ENCODE results near the gene RGL1. TPM values are rescaled to one million over a fixed set of nuclear protein-coding genes. Genes with fewer than 3 reads are reported as not detected.

RGL1 gene
- total RNA-seq, 4 donors from 2014 or later = 12.1 to 13.8 (median 13.0) TPM

DNA sequence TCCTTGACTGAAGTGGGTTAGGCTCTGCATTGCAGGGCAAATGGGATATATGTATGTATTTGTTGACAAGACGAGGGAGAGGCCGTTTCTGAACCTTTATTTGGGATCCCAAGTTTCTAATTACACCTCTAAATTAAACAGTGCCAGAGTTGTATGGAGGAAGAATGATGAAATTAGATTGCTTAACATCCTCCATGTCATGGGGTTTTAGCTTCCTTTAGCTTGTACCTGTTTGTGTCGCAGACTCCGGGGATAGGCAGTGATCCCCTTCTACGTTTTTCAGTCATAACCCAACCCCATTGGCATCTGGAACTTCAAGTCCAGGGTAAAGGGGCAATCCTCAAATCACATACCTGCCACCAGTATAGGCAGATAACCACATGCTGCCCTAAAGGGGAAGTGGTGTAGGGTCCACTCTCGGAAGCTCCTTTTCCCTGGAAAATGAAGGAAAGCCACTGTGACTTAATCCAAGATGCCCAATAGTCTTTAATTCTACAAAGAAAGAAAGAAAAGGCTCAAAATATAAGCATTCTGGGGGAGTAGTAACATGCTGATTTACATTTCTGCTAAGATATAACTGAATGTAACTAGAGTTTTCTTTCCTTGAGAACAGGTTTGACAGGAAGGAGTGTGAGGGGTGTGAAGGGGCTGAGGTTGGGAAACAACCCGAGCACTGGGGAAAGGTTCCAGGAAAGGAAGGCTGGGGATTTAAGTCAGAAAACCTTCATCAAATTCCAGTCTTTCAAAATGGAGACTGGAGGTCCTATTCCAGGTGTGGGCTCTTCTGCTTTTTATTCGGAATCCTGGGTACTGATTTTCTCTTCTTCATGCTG is 77.6 kb downstream of the RGL1 start:
- peaks cover 0 to 3% (median 0%) of the 10 kb centered on the region in 4 donors for H3K36me3 ChIP-seq
- H3K4me1 ChIP-seq = peaks cover 0 to 22% (median 3%) of the 10 kb centered on the region in 4 donors
- in situ Hi-C loops (cut with MboI; ENCODE audit: low pct_ligation_motif_present in 1 of 4, low pct_unique_long_range_greater_than_20kb in 1 of 4, low sequenced_read_pairs in 3 of 4) = no loop called here

DNA sequence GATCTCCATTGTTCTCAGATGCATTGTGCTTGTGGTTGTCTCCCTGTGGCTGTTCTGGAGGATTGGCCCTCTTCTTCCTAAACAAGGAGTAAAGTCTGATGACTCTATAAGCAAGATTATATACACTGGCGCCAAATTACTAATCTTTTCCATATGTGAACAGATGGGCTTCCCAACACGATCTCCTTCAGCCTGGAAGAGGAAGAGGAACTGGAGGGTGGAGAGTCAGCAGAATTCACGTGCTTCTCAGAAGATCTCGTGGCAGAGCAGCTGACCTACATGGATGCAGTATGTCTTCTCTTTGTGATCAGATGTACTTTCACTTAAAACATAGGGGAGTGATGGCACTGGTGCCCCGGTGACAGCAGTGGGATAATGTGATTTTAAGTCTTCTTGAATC is 78.7 kb downstream of the RGL1 start:
- Histone ChIP-seq H3K36me3 (peaks cover 0 to 3% (median 0%) of the 10 kb centered on the region in 4 donors), H3K4me3 (no peak overlapping the region), H3K27ac (peak overlapping the region in 2 of 4 donors; percentile 10 to 28), H3K27me3 (no peaks in the 10 kb centered on the region), H3K4me1 (peaks cover 0 to 33% (median 8%) of the 10 kb centered on the region in 4 donors), H3K9me3 (no peaks in the 10 kb centered on the region)
- in situ Hi-C loops (cut with MboI; ENCODE audit: low pct_ligation_motif_present in 1 of 4, low pct_unique_long_range_greater_than_20kb in 1 of 4, low sequenced_read_pairs in 3 of 4) (no loop called here), intact Hi-C loops (cut with DNase I; ENCODE audit: low total_unique reads) (no loop called here)
- WGBS, 2 donors (ENCODE audit: low coverage in 1 of 2) = 88% methylated on average over 5 of the region's 5 CpGs; no CpG with 5 or more reads in 1 of the 2 donors
- peak; percentile 14 for DNase-seq
- no peak for TF ChIP-seq POLR2A (IDR thresholded peaks at IDR 0.05)
- TF ChIP-seq POLR2AphosphoS5 (IDR thresholded peaks at IDR 0.05) = no peak
- TF ChIP-seq, protein P1, sequence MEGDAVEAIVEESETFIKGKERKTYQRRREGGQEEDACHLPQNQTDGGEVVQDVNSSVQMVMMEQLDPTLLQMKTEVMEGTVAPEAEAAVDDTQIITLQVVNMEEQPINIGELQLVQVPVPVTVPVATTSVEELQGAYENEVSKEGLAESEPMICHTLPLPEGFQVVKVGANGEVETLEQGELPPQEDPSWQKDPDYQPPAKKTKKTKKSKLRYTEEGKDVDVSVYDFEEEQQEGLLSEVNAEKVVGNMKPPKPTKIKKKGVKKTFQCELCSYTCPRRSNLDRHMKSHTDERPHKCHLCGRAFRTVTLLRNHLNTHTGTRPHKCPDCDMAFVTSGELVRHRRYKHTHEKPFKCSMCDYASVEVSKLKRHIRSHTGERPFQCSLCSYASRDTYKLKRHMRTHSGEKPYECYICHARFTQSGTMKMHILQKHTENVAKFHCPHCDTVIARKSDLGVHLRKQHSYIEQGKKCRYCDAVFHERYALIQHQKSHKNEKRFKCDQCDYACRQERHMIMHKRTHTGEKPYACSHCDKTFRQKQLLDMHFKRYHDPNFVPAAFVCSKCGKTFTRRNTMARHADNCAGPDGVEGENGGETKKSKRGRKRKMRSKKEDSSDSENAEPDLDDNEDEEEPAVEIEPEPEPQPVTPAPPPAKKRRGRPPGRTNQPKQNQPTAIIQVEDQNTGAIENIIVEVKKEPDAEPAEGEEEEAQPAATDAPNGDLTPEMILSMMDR (IDR thresholded peaks at IDR 0.05) = no peak
- TF ChIP-seq EP300 (IDR thresholded peaks at IDR 0.05; ENCODE audit: low read depth) = no peak

More for the DNA sequence above, 77.6 kb downstream of the RGL1 start:
- no peaks in the 10 kb centered on the region for H3K27me3 ChIP-seq
- intact Hi-C loops (cut with DNase I; ENCODE audit: low total_unique reads) = no loop called here
- H3K9me3 ChIP-seq = no peaks in the 10 kb centered on the region
- H3K4me3 ChIP-seq = no peak overlapping the region
- DNase-seq = no peak
- peak overlapping the region in 2 of 4 donors; percentile 5 to 28 for H3K27ac ChIP-seq
- TF ChIP-seq EP300 (IDR thresholded peaks at IDR 0.05; ENCODE audit: low read depth) (no peak), POLR2A (IDR thresholded peaks at IDR 0.05) (no peak), POLR2AphosphoS5 (IDR thresholded peaks at IDR 0.05) (no peak)
- TF ChIP-seq, protein P1 (IDR thresholded peaks at IDR 0.05) = no peak
- WGBS, 2 donors (ENCODE audit: low coverage in 1 of 2) = 79 to 80% methylated on average over 6 to 8 of the region's 8 CpGs

DNA sequence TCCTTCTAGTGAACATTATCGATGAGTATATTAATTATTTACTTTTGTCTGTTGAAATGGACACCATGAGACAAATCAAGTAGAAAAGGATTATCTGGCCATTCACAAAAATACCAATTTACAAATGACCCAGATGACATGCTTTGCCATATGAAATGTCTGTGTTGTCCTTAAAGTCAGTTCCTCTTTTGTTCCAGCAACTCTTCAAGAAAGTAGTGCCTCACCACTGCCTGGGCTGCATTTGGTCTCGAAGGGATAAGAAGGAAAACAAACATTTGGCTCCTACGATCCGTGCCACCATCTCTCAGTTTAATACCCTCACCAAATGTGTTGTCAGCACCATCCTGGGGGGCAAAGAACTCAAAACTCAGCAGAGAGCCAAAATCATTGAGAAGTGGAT is 79.6 kb downstream of the RGL1 start:
- H3K36me3 ChIP-seq = peaks cover 0 to 3% (median 0%) of the 10 kb centered on the region in 4 donors
- H3K27me3 ChIP-seq = no peaks in the 10 kb centered on the region
- no peaks in the 10 kb centered on the region for H3K9me3 ChIP-seq
- no peak for TF ChIP-seq POLR2AphosphoS5 (IDR thresholded peaks at IDR 0.05)
- no peak for TF ChIP-seq EP300 (IDR thresholded peaks at IDR 0.05; ENCODE audit: low read depth)
- no peak for TF ChIP-seq POLR2A (IDR thresholded peaks at IDR 0.05)
- TF ChIP-seq, protein P1 (IDR thresholded peaks at IDR 0.05) = no peak
- no peak overlapping the region for H3K27ac ChIP-seq
- H3K4me1 ChIP-seq = peaks cover 0 to 37% (median 8%) of the 10 kb centered on the region in 4 donors
- no peak for DNase-seq
- 86 to 94% methylated on average over 4 of the region's 4 CpGs for WGBS, 2 donors (ENCODE audit: low coverage in 1 of 2)
- H3K4me3 ChIP-seq = no peak overlapping the region
- in situ Hi-C loops (cut with MboI; ENCODE audit: low pct_ligation_motif_present in 1 of 4, low pct_unique_long_range_greater_than_20kb in 1 of 4, low sequenced_read_pairs in 3 of 4) (no loop called here), intact Hi-C loops (cut with DNase I; ENCODE audit: low total_unique reads) (no loop called here)

DNA sequence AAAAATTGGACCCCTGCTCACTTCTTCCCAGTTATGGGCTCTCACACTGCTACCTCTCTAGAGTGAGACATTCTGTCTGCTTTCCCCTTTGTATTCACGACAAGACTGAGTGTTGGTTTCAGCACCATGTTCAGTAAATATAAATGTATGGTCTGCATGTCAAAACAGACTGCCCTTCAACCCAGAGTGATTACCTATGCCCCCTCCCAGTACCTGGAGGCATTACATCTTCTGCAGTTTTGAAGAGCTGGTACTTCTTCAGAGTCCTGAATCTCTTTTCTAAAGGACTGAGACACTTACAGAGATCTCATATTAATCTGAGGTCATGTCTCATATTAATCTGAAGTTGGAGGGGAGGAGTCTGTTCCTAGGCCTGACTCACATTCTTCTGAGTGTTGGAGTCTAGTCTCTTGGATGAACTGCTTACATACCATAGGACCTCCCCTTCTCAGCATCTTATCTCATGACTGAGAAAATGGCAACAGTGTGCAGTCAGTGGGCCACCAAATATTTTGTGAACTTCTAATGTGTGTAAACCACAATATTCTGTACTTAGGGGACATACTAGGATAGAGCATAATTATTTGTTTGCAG is 80.3 kb downstream of the RGL1 start:
- Histone ChIP-seq H3K4me1 (peaks cover 0 to 34% (median 5%) of the 10 kb centered on the region in 4 donors), H3K27ac (no peak overlapping the region), H3K9me3 (no peaks in the 10 kb centered on the region), H3K27me3 (no peaks in the 10 kb centered on the region), H3K36me3 (peaks cover 0 to 3% (median 0%) of the 10 kb centered on the region in 4 donors), H3K4me3 (no peak overlapping the region)
- DNase-seq = no peak
- TF ChIP-seq EP300 (IDR thresholded peaks at IDR 0.05; ENCODE audit: low read depth) (no peak), POLR2A (IDR thresholded peaks at IDR 0.05) (no peak), POLR2AphosphoS5 (IDR thresholded peaks at IDR 0.05) (no peak)
- TF ChIP-seq, protein P1 (IDR thresholded peaks at IDR 0.05) = no peak
- intact Hi-C loops (cut with DNase I; ENCODE audit: low total_unique reads) = no loop called here
- WGBS, 2 donors (ENCODE audit: low coverage in 1 of 2) = 93 to 100% methylated on average over 1 of the region's 1 CpG
- in situ Hi-C loops (cut with MboI; ENCODE audit: low pct_ligation_motif_present in 1 of 4, low pct_unique_long_range_greater_than_20kb in 1 of 4, low sequenced_read_pairs in 3 of 4) = no loop called here
